SK-N-SH treated with all-trans-retinoic acid at 6 μM for 48 hours (cell line): Measurements from ENCODE around the gene KRTAP20-1.

Experiments used
- ATAC-seq: fragments of 200-7000 bp; cut with Tn5 transposase; 3 replicates; pipeline ENCODE4 v1.9.1; 2020; ENCODE audit warnings: mild to moderate bottlenecking, moderate library complexity
- BACH2 ChIP-seq: fragments of 250-450 bp; sonication (Bioruptor Pico); IDR thresholded peaks from 2 replicates; pipeline ENCODE4 v1.9.0; 2021; ENCODE audit warnings: mild to moderate bottlenecking, borderline replicate concordance
- CREB5 ChIP-seq: fragments of 250-450 bp; sonication (Bioruptor Pico); IDR thresholded peaks from 2 replicates; pipeline ENCODE4 v1.5.1; 2020; ENCODE audit warnings: low read depth, mild to moderate bottlenecking, moderate library complexity
- CSDC2 ChIP-seq: fragments of 250-450 bp; sonication (Bioruptor Pico); IDR thresholded peaks from 2 replicates; pipeline ENCODE4 v1.5.0; 2020; ENCODE audit warnings: mild to moderate bottlenecking, moderate library complexity
- CSRNP3 ChIP-seq: fragments of 250-450 bp; sonication (Bioruptor Pico); IDR thresholded peaks from 2 replicates; pipeline ENCODE4 v1.5.1; 2021; ENCODE audit warnings: mild to moderate bottlenecking, moderate library complexity
- ESRRG ChIP-seq: fragments of 250-450 bp; sonication (Bioruptor Pico); IDR thresholded peaks from 2 replicates; pipeline ENCODE4 v1.6.1; 2021; ENCODE audit warnings: mild to moderate bottlenecking
- GLIS3 ChIP-seq: fragments of 250-450 bp; sonication (Bioruptor Pico); IDR thresholded peaks from 2 replicates; pipeline ENCODE4 v1.5.0; 2020; ENCODE audit warnings: mild to moderate bottlenecking, moderate library complexity
- ISL1 ChIP-seq: fragments of 250-450 bp; sonication (Bioruptor Pico); IDR thresholded peaks from 2 replicates; pipeline ENCODE4 v2.1.2; 2022; ENCODE audit warnings: mild to moderate bottlenecking, moderate library complexity
- OSR1 ChIP-seq: fragments of 250-450 bp; sonication (Bioruptor Pico); IDR thresholded peaks from 2 replicates; pipeline ENCODE4 v1.8.0; 2022; ENCODE audit warnings: moderate library complexity, mild to moderate bottlenecking, inconsistent platforms
- PATZ1 ChIP-seq: fragments of 250-450 bp; sonication (Bioruptor Pico); IDR thresholded peaks from 2 replicates; pipeline ENCODE4 v1.8.0; 2020; ENCODE audit warnings: mild to moderate bottlenecking, moderate library complexity, borderline replicate concordance
- POU6F1 ChIP-seq: fragments of 250-450 bp; sonication (Bioruptor Pico); IDR thresholded peaks from 2 replicates; pipeline ENCODE4 v1.8.0; 2021; ENCODE audit warnings: low read depth, mild to moderate bottlenecking, moderate library complexity, borderline replicate concordance
- PPARA ChIP-seq: fragments of 250-450 bp; sonication (Bioruptor Pico); IDR thresholded peaks from 2 replicates; pipeline ENCODE4 v1.5.0; 2020; ENCODE audit warnings: mild to moderate bottlenecking, borderline replicate concordance
- RARB ChIP-seq: fragments of 250-450 bp; sonication (Bioruptor Pico); IDR thresholded peaks from 2 replicates; pipeline ENCODE4 v1.8.0; 2021; ENCODE audit warnings: mild to moderate bottlenecking, moderate library complexity
- SNAI2 ChIP-seq: fragments of 250-450 bp; sonication (Bioruptor Pico); IDR thresholded peaks from 2 replicates; pipeline ENCODE4 v1.5.0; 2020; ENCODE audit warnings: mild to moderate bottlenecking, moderate library complexity
- TCF4 ChIP-seq: fragments of 250-450 bp; sonication (Bioruptor Pico); IDR thresholded peaks from 2 replicates; pipeline ENCODE4 v1.8.0; 2021; ENCODE audit warnings: mild to moderate bottlenecking, moderate library complexity, borderline replicate concordance
- TOX ChIP-seq: fragments of 250-450 bp; sonication (Bioruptor Pico); IDR thresholded peaks from 2 replicates; pipeline ENCODE4 v1.8.0; 2021; ENCODE audit warnings: mild to moderate bottlenecking, moderate library complexity, borderline replicate concordance
- TSHZ2 ChIP-seq: fragments of 250-450 bp; sonication (Bioruptor Pico); IDR thresholded peaks from 2 replicates; pipeline ENCODE4 v1.5.0; 2020; ENCODE audit warnings: mild to moderate bottlenecking, moderate library complexity
- ZC3H10 ChIP-seq: fragments of 250-450 bp; sonication (Bioruptor Pico); IDR thresholded peaks from 2 replicates; pipeline ENCODE4 v1.5.1; 2021; ENCODE audit warnings: mild to moderate bottlenecking, moderate library complexity
- ZFP3 ChIP-seq: fragments of 250-450 bp; sonication (Bioruptor Pico); IDR thresholded peaks from 2 replicates; pipeline ENCODE4 v1.5.0; 2020; ENCODE audit warnings: mild to moderate bottlenecking, moderate library complexity
- ZFP30 ChIP-seq: fragments of 450-650 bp; formaldehyde crosslinking; IDR thresholded peaks from 2 replicates; pipeline ENCODE4 v1.5.0; 2022; ENCODE audit warnings: mild to moderate bottlenecking, moderate library complexity
- ZNF565 ChIP-seq: fragments of 450-650 bp; formaldehyde crosslinking; conservative IDR thresholded peaks from 2 replicates; pipeline ENCODE4 v1.5.0; 2020; ENCODE audit warnings: low read depth, mild to moderate bottlenecking, moderate library complexity
- ZNF70 ChIP-seq: fragments of 450-650 bp; formaldehyde crosslinking; IDR thresholded peaks from 2 replicates; pipeline ENCODE4 v1.5.0; 2020; ENCODE audit warnings: mild to moderate bottlenecking, moderate library complexity
- ZNF8 ChIP-seq: fragments of 450-650 bp; formaldehyde crosslinking; IDR thresholded peaks from 2 replicates; pipeline ENCODE4 v1.5.0; 2020; ENCODE audit warnings: mild to moderate bottlenecking, moderate library complexity

Gene KRTAP20-1

GRCh38 chr21:30600787-30601186 is 15.4 kb upstream of the KRTAP20-1 start, which contains the start of gene KRTAP22-1:
Gene KRTAP22-1, plus strand, starts transcription at chr21:30601087.
- ATAC-seq: no peak
- TF ChIP-seq ISL1 (no peak), PATZ1 (no peak), POU6F1 (CRISPR knock-in tag) (no peak), CSRNP3 (no peak), ESRRG (no peak), ZNF565 (CRISPR knock-in tag) (no peak), PPARA (CRISPR knock-in tag) (no peak), SNAI2 (CRISPR knock-in tag) (no peak), TCF4 (no peak)

GRCh38 chr21:30605968-30606367 is 10.3 kb upstream of the KRTAP20-1 start:
- ATAC-seq: 0 out of 3 replicates have a peak, but pooled peaks have one; percentile 38
- TF ChIP-seq CSDC2 (CRISPR knock-in tag) (no peak), TCF4 (no peak), PPARA (CRISPR knock-in tag) (no peak), ESRRG (no peak), ZC3H10 (no peak), CREB5 (CRISPR knock-in tag) (no peak)

- TF ChIP-seq ZNF565 (CRISPR knock-in tag): no peak
- TF ChIP-seq ESRRG: no peak
- TF ChIP-seq ZNF8 (CRISPR knock-in tag): no peak
- no peak for TF ChIP-seq OSR1 (CRISPR knock-in tag)
- no peak for TF ChIP-seq ZNF70
- TF ChIP-seq ISL1: no peak
- TF ChIP-seq CSDC2 (CRISPR knock-in tag): no peak
- TF ChIP-seq CSRNP3: no peak
- no peak for TF ChIP-seq ZFP3
- TF ChIP-seq GLIS3 (CRISPR knock-in tag): no peak
- TF ChIP-seq RARB: no peak
- TF ChIP-seq SNAI2 (CRISPR knock-in tag): no peak
- TF ChIP-seq PATZ1: no peak
- no peak for TF ChIP-seq ZFP30
- TF ChIP-seq BACH2 (CRISPR knock-in tag): no peak
- no peak for ATAC-seq
These were observed 4.1 kb upstream of the KRTAP20-1 start for GRCh38 chr21:30612132-30612531.

GRCh38 chr21:30613836-30614235 is 2.4 kb upstream of the KRTAP20-1 start, which contains the start of gene KRTAP6-1:
Gene KRTAP6-1, minus strand, starts transcription at chr21:30613930. Its CDS starts 26 bp downstream, at chr21:30613904.
- ATAC-seq: no peak
- TF ChIP-seq OSR1 (CRISPR knock-in tag) (no peak), TCF4 (no peak), TSHZ2 (CRISPR knock-in tag) (no peak), TOX (CRISPR knock-in tag) (no peak), SNAI2 (CRISPR knock-in tag) (no peak), ZFP30 (no peak), CSRNP3 (no peak), BACH2 (CRISPR knock-in tag) (no peak)
